Karpas-422 (cell line): ENCODE measurements around the gene MAN2A2. TPM values are rescaled to one million over a fixed set of nuclear protein-coding genes. Genes with fewer than 3 reads are reported as not detected.
A peak's percentile ranks its signal among the peaks of the same experiment; 100 is the strongest.
"Not testable (repeated sequence)": the region's sequence is repeated elsewhere in the genome, so short reads cannot be mapped to it uniquely, and the experiment has no call there.

Source experiments
- DNase-seq: peaks from one replicate; pipeline ENCODE4 v3.0.0-alpha.2; 2015
- H2AFZ ChIP-seq: fragments of 200-600 bp; sonication (generic); 2 replicates; pipeline ENCODE4 v1.6.1; 2014; ENCODE audit warnings: antibody characterized with exemption, low read length, mixed read lengths
- H3K27ac ChIP-seq: fragments of 200-600 bp; sonication (generic); 2 replicates; pipeline ENCODE4 v1.5.1; 2014; ENCODE audit warnings: mild to moderate bottlenecking, low read length, moderate library complexity
- H3K27me3 ChIP-seq: fragments of 200-600 bp; sonication (generic); 2 replicates; pipeline ENCODE4 v1.6.1; 2014; ENCODE audit warnings: low read length, mixed read lengths
- H3K36me3 ChIP-seq: fragments of 200-600 bp; sonication (generic); 2 replicates; pipeline ENCODE4 v1.6.1; 2014; ENCODE audit warnings: low read length, mixed read lengths; ENCODE audit not compliant: insufficient read depth
- H3K4me1 ChIP-seq: fragments of 200-600 bp; sonication (generic); 2 replicates; pipeline ENCODE4 v1.6.1; 2014; ENCODE audit warnings: mild to moderate bottlenecking, low read length, mixed read lengths
- H3K4me2 ChIP-seq: fragments of 200-600 bp; sonication (generic); 2 replicates; pipeline ENCODE4 v1.6.1; 2014; ENCODE audit warnings: low read length, low read depth, mild to moderate bottlenecking; ENCODE audit not compliant: poor library complexity, severe bottlenecking
- H3K4me3 ChIP-seq: fragments of 200-600 bp; sonication (generic); 2 replicates; pipeline ENCODE4 v1.5.1; 2014; ENCODE audit warnings: mild to moderate bottlenecking, antibody characterized with exemption, low read length, mixed read lengths
- H3K79me2 ChIP-seq: fragments of 200-600 bp; sonication (generic); 2 replicates; pipeline ENCODE4 v1.6.1; 2014; ENCODE audit warnings: mild to moderate bottlenecking, low read length, mixed read lengths
- H3K9ac ChIP-seq: fragments of 200-600 bp; sonication (generic); 2 replicates; pipeline ENCODE4 v1.6.0; 2014; ENCODE audit warnings: low read length
- H3K9me2 ChIP-seq: fragments of 200-600 bp; sonication (generic), shearing (Covaris generic); replicated peaks from 2 replicates; pipeline ENCODE4 v1.6.0; 2014; ENCODE audit warnings: mild to moderate bottlenecking, low read length, moderate library complexity; ENCODE audit not compliant: insufficient read depth
- H3K9me3 ChIP-seq: fragments of 300-700, 200-600 bp; sonication (generic); 2 replicates; pipeline ENCODE4 v1.6.1; 2014; ENCODE audit warnings: low read length, mixed read lengths
- H4K20me1 ChIP-seq: fragments of 200-600 bp; sonication (generic); 2 replicates; pipeline ENCODE4 v1.6.1; 2014; ENCODE audit warnings: mild to moderate bottlenecking, antibody characterized with exemption, low read length, low read depth; ENCODE audit not compliant: insufficient read depth
- total RNA-seq: library from RNA; depleted of rRNA; stranded (reverse); fragments of >200 nt; shearing (Covaris generic); gene quantifications from 2 replicates; pipeline ENCODE4 v1.2.3, GENCODE V29; 2014; ENCODE audit warnings: low replicate concordance

The MAN2A2 gene
- total RNA-seq, 1 experiment from 2014 or later, result 60.8 TPM

DNA sequence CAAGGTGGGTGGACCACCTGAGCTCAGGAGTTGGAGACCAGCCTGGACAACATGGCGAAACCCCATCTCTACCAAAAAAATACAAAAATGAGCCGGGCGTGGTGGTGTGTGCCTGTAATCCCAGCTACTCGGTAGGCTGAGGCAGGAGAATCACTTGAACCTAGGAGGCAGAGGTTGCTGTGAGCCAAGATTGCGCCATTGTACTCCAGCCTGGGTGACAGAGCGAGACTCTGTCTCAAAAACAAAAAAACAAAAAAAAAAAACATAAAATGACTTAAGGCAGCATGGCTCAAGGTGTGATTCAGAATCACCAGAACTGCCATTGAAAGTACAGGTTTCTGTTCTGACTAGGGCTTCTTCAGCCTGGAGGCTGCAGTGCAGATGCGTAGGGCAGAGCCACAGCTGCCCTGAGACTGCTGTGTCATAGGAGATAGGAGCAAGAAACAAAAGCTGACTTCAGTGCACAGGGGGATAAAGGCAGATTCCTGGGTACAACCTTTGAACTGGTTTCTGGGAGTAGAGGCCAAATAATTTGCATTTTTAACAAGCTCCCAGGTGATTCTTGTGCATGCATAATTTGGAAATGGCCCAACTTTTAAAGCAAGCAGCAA lies 19.7 kb downstream of the MAN2A2 start:
- not testable (repeated sequence) for H3K27me3 ChIP-seq, H3K9me2 ChIP-seq, H3K27ac ChIP-seq, DNase-seq, H4K20me1 ChIP-seq, H3K9ac ChIP-seq, H3K4me1 ChIP-seq, H3K36me3 ChIP-seq, H3K79me2 ChIP-seq, H2AFZ ChIP-seq, H3K4me2 ChIP-seq, H3K4me3 ChIP-seq, H3K9me3 ChIP-seq

GRCh38 chr15:90924375-90924774 lies 21.3 kb downstream of the MAN2A2 start:
- H3K9ac ChIP-seq, result no peak overlapping the region
- DNase-seq, result no peak
- no peak overlapping the region for H3K4me2 ChIP-seq
- no peak overlapping the region for H3K27ac ChIP-seq
- H2AFZ ChIP-seq, result no peak overlapping the region
- H3K79me2 ChIP-seq, result peaks cover 8% of the 10 kb centered on the region; the same call in 1 of the 2 replicates
- peaks cover 15% of the 10 kb centered on the region for H3K4me1 ChIP-seq
- no peaks in the 10 kb centered on the region for H3K9me3 ChIP-seq
- H3K9me2 ChIP-seq, result no peaks in the 10 kb centered on the region
- no peak overlapping the region for H3K4me3 ChIP-seq
- H3K36me3 ChIP-seq, result no peaks in the 10 kb centered on the region; the same call in 1 of the 2 replicates
- H4K20me1 ChIP-seq, result no peaks in the 10 kb centered on the region
- no peaks in the 10 kb centered on the region for H3K27me3 ChIP-seq

DNA sequence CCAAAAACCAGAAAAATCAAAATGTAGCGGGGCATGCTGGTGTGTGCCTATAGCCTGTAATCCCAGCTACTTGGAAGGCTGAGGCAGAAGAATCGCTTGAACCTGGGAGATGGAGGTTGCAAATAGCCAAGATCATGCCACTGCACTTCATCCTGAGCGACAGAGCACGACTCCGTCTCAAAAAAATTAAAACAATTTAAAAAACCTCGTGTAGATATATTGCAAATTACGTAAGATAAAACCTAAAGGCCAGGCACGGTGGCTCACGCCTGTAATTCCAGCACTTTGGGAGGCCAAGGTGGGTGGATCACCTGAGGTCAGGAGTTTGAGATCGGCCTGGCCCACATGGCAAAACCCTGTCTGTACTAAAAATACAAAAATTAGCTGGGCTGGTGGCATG lies 23.7 kb downstream of the MAN2A2 start:
- peaks cover 26% of the 10 kb centered on the region for H3K4me1 ChIP-seq
- H3K79me2 ChIP-seq, result peaks cover 17% of the 10 kb centered on the region; the same call in 1 of the 2 replicates
- H3K27me3 ChIP-seq, H4K20me1 ChIP-seq, H3K36me3 ChIP-seq, H3K9me2 ChIP-seq, H3K4me3 ChIP-seq, H3K4me2 ChIP-seq, H3K9ac ChIP-seq, H3K27ac ChIP-seq, H2AFZ ChIP-seq, H3K9me3 ChIP-seq, DNase-seq: not testable (repeated sequence)

- not testable (repeated sequence) for H3K9ac ChIP-seq, H3K9me3 ChIP-seq, DNase-seq, H3K4me3 ChIP-seq, H3K36me3 ChIP-seq, H3K9me2 ChIP-seq, H4K20me1 ChIP-seq, H2AFZ ChIP-seq, H3K27me3 ChIP-seq
- H3K4me2 ChIP-seq, result peak overlapping the region; percentile 93
- H3K27ac ChIP-seq, result peak overlapping the region; percentile 84
- H3K79me2 ChIP-seq, result peaks cover 17% of the 10 kb centered on the region; the same call in 1 of the 2 replicates
- H3K4me1 ChIP-seq, result peaks cover 33% of the 10 kb centered on the region
Observed at GRCh38 chr15:90928106-90928505, 25.0 kb downstream of the MAN2A2 start.

DNA sequence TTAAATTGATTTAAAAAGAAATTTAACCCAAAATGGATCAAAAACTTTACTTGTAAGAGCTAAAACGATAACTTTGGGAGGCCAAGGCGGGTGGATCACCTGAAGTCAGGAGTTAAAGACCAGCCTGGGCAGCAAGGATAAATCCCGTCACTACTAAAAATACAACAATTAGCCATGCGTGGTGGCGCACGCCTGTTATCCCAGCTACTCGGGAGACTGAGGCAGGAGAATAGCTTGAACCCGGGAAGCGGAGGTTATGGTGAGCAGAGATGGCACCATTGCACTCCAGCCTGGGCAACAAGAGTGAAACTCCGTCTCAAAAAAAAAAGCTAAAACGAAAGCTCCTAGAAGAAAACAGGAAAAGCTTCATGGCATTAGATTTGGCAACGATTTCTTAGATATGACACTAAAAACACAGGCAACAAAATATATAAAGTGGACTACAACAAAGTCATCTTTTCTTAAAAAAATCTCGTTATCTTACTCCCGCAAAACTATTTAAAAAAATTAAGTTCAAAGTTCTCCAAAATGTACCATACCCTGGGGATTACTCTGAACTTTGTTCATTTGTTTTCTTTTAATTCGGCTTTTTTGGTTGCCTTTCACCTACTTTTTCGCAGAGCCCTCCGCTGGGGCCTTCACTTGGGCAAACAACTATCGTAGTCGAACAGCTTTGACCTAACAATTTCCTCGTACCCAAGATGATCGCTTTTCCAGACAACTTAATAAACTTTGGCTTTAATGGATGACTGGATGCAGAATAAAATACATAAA lies 26.3 kb downstream of the MAN2A2 start:
- H3K4me1 ChIP-seq, result peaks cover 45% of the 10 kb centered on the region
- H3K4me2 ChIP-seq, result peak overlapping the region; percentile 93
- no peaks in the 10 kb centered on the region for H3K27me3 ChIP-seq
- no peaks in the 10 kb centered on the region for H4K20me1 ChIP-seq
- H3K27ac ChIP-seq, result peak overlapping the region; percentile 84
- H3K79me2 ChIP-seq, result peaks cover 17% of the 10 kb centered on the region; the same call in 1 of the 2 replicates
- peak overlapping the region; percentile 87 for H3K4me3 ChIP-seq
- no peak overlapping the region for H2AFZ ChIP-seq
- no peaks in the 10 kb centered on the region for H3K36me3 ChIP-seq
- no peaks in the 10 kb centered on the region for H3K9me3 ChIP-seq
- no peaks in the 10 kb centered on the region for H3K9me2 ChIP-seq
- peak overlapping the region; percentile 98 for H3K9ac ChIP-seq
- peak; percentile 55 for DNase-seq

DNA sequence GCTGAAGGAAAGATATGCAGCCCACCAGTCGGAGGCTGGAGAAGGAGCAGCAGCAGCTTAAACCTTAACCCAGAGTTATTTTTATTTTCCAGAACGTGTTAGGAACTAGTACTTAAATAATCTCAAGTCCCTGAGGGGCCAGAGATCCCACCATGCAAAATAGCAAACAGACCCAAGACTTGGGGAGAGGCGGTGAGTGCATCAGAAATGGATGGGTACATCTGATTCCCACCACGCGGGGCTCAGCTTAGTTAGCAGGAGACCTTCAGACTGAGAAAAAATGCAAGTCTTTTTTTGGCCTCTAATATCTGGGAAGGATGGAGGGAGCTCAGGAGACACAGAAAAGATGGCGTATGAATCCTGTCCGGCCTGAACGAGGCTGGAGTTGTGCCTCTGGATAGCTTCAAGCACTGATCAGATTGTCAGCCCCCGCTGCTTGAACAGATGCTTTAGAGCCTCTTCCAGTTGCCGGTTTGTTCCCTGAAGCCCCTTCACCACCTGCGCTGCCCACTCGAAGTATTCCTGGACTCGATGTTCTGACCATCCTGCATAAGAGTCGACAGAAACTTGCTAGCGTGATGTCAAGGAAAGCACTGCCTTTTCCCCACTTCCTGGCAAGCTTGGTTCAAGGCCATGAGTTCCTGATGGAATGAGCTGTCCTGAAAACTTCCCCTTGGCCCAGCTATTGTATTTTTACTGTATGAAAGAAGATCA lies 27.9 kb downstream of the MAN2A2 start:
- DNase-seq, result peak; percentile 69
- Histone ChIP-seq H3K27ac (peak overlapping the region; percentile 84), H3K4me1 (peaks cover 52% of the 10 kb centered on the region), H3K4me3 (peak overlapping the region; percentile 87), H3K79me2 (peaks cover 26% of the 10 kb centered on the region), H2AFZ (no peak overlapping the region; the same call in 1 of the 2 replicates), H3K9me3 (no peaks in the 10 kb centered on the region), H3K9me2 (no peaks in the 10 kb centered on the region), H3K9ac (peak overlapping the region; percentile 98), H3K36me3 (no peaks in the 10 kb centered on the region), H3K4me2 (peak overlapping the region; percentile 93), H4K20me1 (no peaks in the 10 kb centered on the region), H3K27me3 (no peaks in the 10 kb centered on the region)

DNA sequence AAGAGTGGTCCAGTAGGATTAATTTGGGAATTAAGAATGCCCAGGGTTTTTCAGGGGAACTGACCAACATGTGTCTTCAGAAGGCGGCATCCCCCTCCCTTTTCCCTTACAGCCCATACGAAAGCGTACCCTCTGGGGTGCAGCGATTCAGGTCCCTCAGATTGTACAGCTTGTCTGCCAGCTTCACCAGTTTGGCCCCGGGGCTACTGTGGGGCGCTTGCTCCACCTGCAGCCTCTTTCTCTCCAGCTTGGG lies 28.4 kb downstream of the MAN2A2 start:
- Histone ChIP-seq H3K79me2 (peaks cover 31% of the 10 kb centered on the region), H4K20me1 (no peaks in the 10 kb centered on the region), H3K4me1 (peaks cover 57% of the 10 kb centered on the region), H3K9me2 (no peaks in the 10 kb centered on the region), H3K4me3 (peak overlapping the region; percentile 87), H3K4me2 (peak overlapping the region; percentile 93), H3K36me3 (no peaks in the 10 kb centered on the region), H2AFZ (no peak overlapping the region), H3K9ac (peak overlapping the region; percentile 98), H3K27me3 (no peaks in the 10 kb centered on the region), H3K27ac (peak overlapping the region; percentile 84), H3K9me3 (no peaks in the 10 kb centered on the region)
- DNase-seq, result no peak
